Suppressor macrophage treated with lipopolysaccharide for 4 hours (primary cell): ENCODE data around the gene APBA2.

Source experiments
- DNase-seq: peaks from one replicate; pipeline ENCODE4 v3.0.0-alpha.2; 2020

APBA2 gene

GRCh38 chr15:28962851-28963710 lies 77.3 kb downstream of the APBA2 start:
- no peak for DNase-seq

- DNase-seq, result no peak
Observed at GRCh38 chr15:28963711-28964081, 77.9 kb downstream of the APBA2 start.

- no peak for DNase-seq
Observed at GRCh38 chr15:28964098-28964497, 78.3 kb downstream of the APBA2 start.

GRCh38 chr15:28967066-28967465 lies 81.3 kb downstream of the APBA2 start:
- no peak for DNase-seq

GRCh38 chr15:28967990-28968389 lies 82.2 kb downstream of the APBA2 start:
- DNase-seq, result no peak

GRCh38 chr15:28969511-28970085 lies 83.8 kb downstream of the APBA2 start:
- DNase-seq, result no peak

GRCh38 chr15:28974142-28974541 lies 88.4 kb downstream of the APBA2 start:
- DNase-seq, result no peak

GRCh38 chr15:28975766-28976179 lies 90.0 kb downstream of the APBA2 start:
- peak; percentile 53 for DNase-seq

- peak; percentile 85 for DNase-seq
Observed at GRCh38 chr15:28977377-28978010, 91.7 kb downstream of the APBA2 start.

GRCh38 chr15:28978011-28978378 lies 92.2 kb downstream of the APBA2 start:
- no peak for DNase-seq

- no peak for DNase-seq
Observed at GRCh38 chr15:28978661-28979060, 92.9 kb downstream of the APBA2 start.

- no peak for DNase-seq
Observed at GRCh38 chr15:28979208-28979841, 93.6 kb downstream of the APBA2 start.

GRCh38 chr15:28980709-28981350 lies 95.1 kb downstream of the APBA2 start:
- DNase-seq, result no peak

GRCh38 chr15:28981351-28981720 lies 95.6 kb downstream of the APBA2 start:
- DNase-seq, result no peak

- no peak for DNase-seq
Observed at GRCh38 chr15:28981921-28982320, 96.1 kb downstream of the APBA2 start.

- DNase-seq, result no peak
Observed at GRCh38 chr15:28982886-28983285, 97.1 kb downstream of the APBA2 start.

GRCh38 chr15:28983432-28984311 lies 97.9 kb downstream of the APBA2 start:
- no peak for DNase-seq

GRCh38 chr15:28984421-28985315 lies 98.9 kb downstream of the APBA2 start:
- no peak for DNase-seq

GRCh38 chr15:28985316-28985645 lies 99.5 kb downstream of the APBA2 start:
- no peak for DNase-seq

GRCh38 chr15:28985691-28986090 lies 99.9 kb downstream of the APBA2 start:
- DNase-seq, result no peak

GRCh38 chr15:28986108-28986507 lies 100.3 kb downstream of the APBA2 start:
- DNase-seq, result no peak
